WTC11 (cell line): ENCODE results near the gene NTN3. TPM values are rescaled to one million over a fixed set of nuclear protein-coding genes. Genes with fewer than 3 reads are reported as not detected.

Experiments used
- ATAC-seq: fragments of 200-7000 bp; cut with Tn5 transposase; 2 replicates; pipeline ENCODE4 v1.10.0; 2021; ENCODE audit warnings: mild to moderate bottlenecking, moderate library complexity
- CTCF ChIA-PET: fragments of 300-600 bp; sonication (Branson Sonifier 250); formaldehyde crosslinking; loops from one replicate; lab custom pipeline; 2021; ENCODE audit warnings: antibody characterized with exemption; lab: Charles Lee
- POLR2A ChIA-PET: fragments of 350-600 bp; sonication (Branson Sonifier 250); formaldehyde crosslinking; loops from one replicate; lab custom pipeline; 2021; ENCODE audit warnings: antibody characterized with exemption; lab: Charles Lee
- DNase-seq: peaks from one replicate; pipeline ENCODE4 v3.0.0; 2021; ENCODE audit warnings: low spot score
- H3K27ac Mint-ChIP-seq: 2 replicates; pipeline ENCODE4 v1.8.0; 2021; ENCODE audit warnings: mixed read lengths
- H3K27me3 Mint-ChIP-seq: 2 replicates; pipeline ENCODE4 v1.8.0; 2021; ENCODE audit warnings: low read depth, mild to moderate bottlenecking, moderate library complexity, mixed read lengths
- H3K36me3 Mint-ChIP-seq: 2 replicates; pipeline ENCODE4 v1.8.0; 2021; ENCODE audit warnings: mixed read lengths
- H3K4me1 Mint-ChIP-seq: 2 replicates; pipeline ENCODE4 v1.8.0; 2022; ENCODE audit warnings: mixed read lengths
- H3K4me3 Mint-ChIP-seq: 2 replicates; pipeline ENCODE4 v1.8.0; 2021; ENCODE audit warnings: mild to moderate bottlenecking, moderate library complexity, mixed read lengths
- H3K9me3 Mint-ChIP-seq: 2 replicates; pipeline ENCODE4 v1.8.0; 2021; ENCODE audit warnings: mixed read lengths
- ARID4B ChIP-seq: sonication (generic); formaldehyde crosslinking; IDR thresholded peaks from 2 replicates; pipeline ENCODE4 v1.8.0; 2023; ENCODE audit warnings: missing genetic modification reagents, mild to moderate bottlenecking, borderline replicate concordance
- CREB1 ChIP-seq: sonication (generic); formaldehyde crosslinking; IDR thresholded peaks from 2 replicates; pipeline ENCODE4 v1.8.0; 2023; ENCODE audit warnings: mild to moderate bottlenecking, missing genetic modification reagents
- E2F5 ChIP-seq: sonication (generic); formaldehyde crosslinking; IDR thresholded peaks from 2 replicates; pipeline ENCODE4 v1.8.1; 2022; ENCODE audit warnings: mild to moderate bottlenecking, moderate library complexity, missing genetic modification reagents
- ESRRA ChIP-seq: sonication (generic); formaldehyde crosslinking; IDR thresholded peaks from 2 replicates; pipeline ENCODE4 v1.8.1; 2022; ENCODE audit warnings: mild to moderate bottlenecking, missing genetic modification reagents, borderline replicate concordance
- FOXJ3 ChIP-seq: sonication (generic); formaldehyde crosslinking; IDR thresholded peaks from 2 replicates; pipeline ENCODE4 v1.9.0; 2021; ENCODE audit warnings: missing genetic modification reagents, mild to moderate bottlenecking, borderline replicate concordance
- FOXK1 ChIP-seq: sonication (generic); formaldehyde crosslinking; IDR thresholded peaks from 2 replicates; pipeline ENCODE4 v1.8.0; 2022; ENCODE audit warnings: mild to moderate bottlenecking, moderate library complexity, missing genetic modification reagents
- GRHL2 ChIP-seq: fragments of 250-450 bp; sonication (Bioruptor Pico); IDR thresholded peaks from 2 replicates; pipeline ENCODE4 v1.8.0; 2022; ENCODE audit warnings: mild to moderate bottlenecking, moderate library complexity; ENCODE audit not compliant: insufficient replicate concordance, severe bottlenecking
- MLX ChIP-seq: sonication (generic); formaldehyde crosslinking; IDR thresholded peaks from 2 replicates; pipeline ENCODE4 v1.8.1; 2023; ENCODE audit warnings: mild to moderate bottlenecking, missing genetic modification reagents, moderate library complexity
- NFATC4 ChIP-seq: fragments of 250-450 bp; sonication (Bioruptor Pico); IDR thresholded peaks from 2 replicates; pipeline ENCODE4 v1.9.0; 2021; ENCODE audit warnings: mild to moderate bottlenecking
- NFE2L1 ChIP-seq: sonication (generic); formaldehyde crosslinking; IDR thresholded peaks from 2 replicates; pipeline ENCODE4 v1.8.1; 2023; ENCODE audit warnings: missing genetic modification reagents
- RELA ChIP-seq: sonication (generic); formaldehyde crosslinking; IDR thresholded peaks from 2 replicates; pipeline ENCODE4 v1.8.1; 2022; ENCODE audit warnings: missing genetic modification reagents, mild to moderate bottlenecking, borderline replicate concordance
- SMAD3 ChIP-seq: sonication (generic); formaldehyde crosslinking; IDR thresholded peaks from 2 replicates; pipeline ENCODE4 v1.8.0; 2022; ENCODE audit warnings: missing genetic modification reagents, mild to moderate bottlenecking, borderline replicate concordance
- STAT6 ChIP-seq: sonication (generic); formaldehyde crosslinking; conservative IDR thresholded peaks from 2 replicates; pipeline ENCODE4 v1.8.1; 2023; ENCODE audit warnings: mild to moderate bottlenecking, low read depth, missing genetic modification reagents, moderate library complexity
- TEAD1 ChIP-seq: sonication (generic); formaldehyde crosslinking; IDR thresholded peaks from 2 replicates; pipeline ENCODE4 v1.8.0; 2022; ENCODE audit warnings: mild to moderate bottlenecking, missing genetic modification reagents
- TEAD4 ChIP-seq: sonication (generic); formaldehyde crosslinking; IDR thresholded peaks from 2 replicates; pipeline ENCODE4 v1.8.0; 2022; ENCODE audit warnings: mild to moderate bottlenecking, missing genetic modification reagents
- ZNF396 ChIP-seq: fragments of 250-450 bp; sonication (Bioruptor Pico); IDR thresholded peaks from 2 replicates; pipeline ENCODE4 v1.8.0; 2021; ENCODE audit warnings: mild to moderate bottlenecking, moderate library complexity, borderline replicate concordance
- total RNA-seq: library from RNA; stranded (reverse); gene quantifications from 3 replicates; pipeline ENCODE4 v1.2.3, GENCODE V29; 2021
- TF ChIP-seq, protein P1 (sequence below): sonication (generic); formaldehyde crosslinking; IDR thresholded peaks from 2 replicates; pipeline ENCODE4 v1.8.0; 2023; ENCODE audit warnings: missing genetic modification reagents

NTN3 gene
- total RNA-seq, 1 experiment from 2014 or later: 0.92 TPM

GRCh38 chr16:2429771-2430663 lies 41.1 kb upstream of the NTN3 start:
- H3K4me3 Mint-ChIP-seq: peak overlapping the region; percentile 99

More at GRCh38 chr16:2429771-2430663, 41.1 kb upstream of the NTN3 start:
- DNase-seq: no peak
- ChIA-PET POLR2A (interaction anchor here (0.6 to 1.3 kb wide), 3 partner anchors 10 to 580 kb away, joined by 3 to 5 read pairs (median 3); partner anchors contain the start of gene TEDC2), CTCF (interaction anchor here (1.0 to 3.7 kb wide), 7 partner anchors 22 to 235 kb away, joined by 3 to 32 read pairs (median 5); partner anchors contain the start of genes ABCA3 and TEDC2)
- Mint-ChIP-seq H3K36me3 (peaks cover 36% of the 10 kb centered on the region), H3K9me3 (no peaks in the 10 kb centered on the region), H3K27me3 (peaks cover 11% of the 10 kb centered on the region), H3K27ac (peak overlapping the region; percentile 40; the same call in 1 of the 2 replicates), H3K4me1 (peaks cover 23% of the 10 kb centered on the region)
- ATAC-seq: no peak
- TF ChIP-seq RELA (CRISPR knock-in tag): no peak
- TF ChIP-seq MLX: no peak
- TF ChIP-seq TEAD1: no peak
- TF ChIP-seq ESRRA (CRISPR knock-in tag): no peak
- TF ChIP-seq STAT6 (CRISPR knock-in tag): no peak
- TF ChIP-seq ARID4B (CRISPR knock-in tag): no peak
- no peak for TF ChIP-seq E2F5 (CRISPR knock-in tag)
- TF ChIP-seq FOXJ3 (CRISPR knock-in tag): no peak
- TF ChIP-seq CREB1 (CRISPR knock-in tag): no peak
- TF ChIP-seq TEAD4: no peak
- TF ChIP-seq, protein P1, sequence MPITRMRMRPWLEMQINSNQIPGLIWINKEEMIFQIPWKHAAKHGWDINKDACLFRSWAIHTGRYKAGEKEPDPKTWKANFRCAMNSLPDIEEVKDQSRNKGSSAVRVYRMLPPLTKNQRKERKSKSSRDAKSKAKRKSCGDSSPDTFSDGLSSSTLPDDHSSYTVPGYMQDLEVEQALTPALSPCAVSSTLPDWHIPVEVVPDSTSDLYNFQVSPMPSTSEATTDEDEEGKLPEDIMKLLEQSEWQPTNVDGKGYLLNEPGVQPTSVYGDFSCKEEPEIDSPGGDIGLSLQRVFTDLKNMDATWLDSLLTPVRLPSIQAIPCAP (CRISPR knock-in tag): no peak
- TF ChIP-seq NFATC4 (CRISPR knock-in tag): no peak
- TF ChIP-seq NFE2L1 (CRISPR knock-in tag): no peak
- no peak for TF ChIP-seq FOXK1 (CRISPR knock-in tag)
- no peak for TF ChIP-seq SMAD3 (CRISPR knock-in tag)
- no peak for TF ChIP-seq ZNF396
- TF ChIP-seq GRHL2 (CRISPR knock-in tag): no peak
